T-cell (primary cell): Measurements from ENCODE around the gene OR10A7. TPM values are rescaled to one million over a fixed set of nuclear protein-coding genes. Genes with fewer than 3 reads are reported as not detected.

Experiments
- ATAC-seq, 4 experiments: fragments of 200-7000 bp in 3 of 4; fragments of 150-1000 bp in 1 of 4; cut with Tn5 transposase; replicated peaks in 1 of 4; 1 replicate in 3 of 4; 2 replicates in 1 of 4; pipeline ENCODE4 v1.10.0; 2021; ENCODE audit warnings: moderate library complexity in 3 of 4, mild to moderate bottlenecking in 2 of 4, moderate number of reproducible peaks in 1 of 4
- CTCF ChIA-PET, 2 donors: fragments of 300-600 bp; sonication (Branson Sonifier 250); formaldehyde crosslinking; loops; one replicate each; lab custom pipeline; 2022; ENCODE audit warnings: antibody characterized with exemption in 2 of 2; lab: Charles Lee
- POLR2A ChIA-PET, 2 donors: fragments of 300-600 bp; sonication (Branson Sonifier 250); formaldehyde crosslinking; loops; one replicate each; lab custom pipeline; 2022; ENCODE audit warnings: antibody characterized with exemption in 2 of 2; lab: Charles Lee
- DNase-seq, 35 experiments: peaks; one replicate each; pipeline versions ENCODE4 v3.0.0 to v3.0.0-alpha.2; 2013 to 2023
- H3K27ac ChIP-seq: one replicate; pipeline ENCODE4 v1.5.1; 2013; ENCODE audit warnings: low read length
- H3K27me3 ChIP-seq, 2 experiments: replicated peaks in 1 of 2; 1 replicate in 1 of 2; 2 replicates in 1 of 2; pipeline versions ENCODE4 v1.6.1 to v1.7.0; 2013; ENCODE audit warnings: low read length in 1 of 2, mixed read lengths in 1 of 2; ENCODE audit not compliant: control insufficient read depth in 2 of 2, insufficient read depth in 2 of 2; ENCODE audit errors: extremely low read depth in 1 of 2
- H3K36me3 ChIP-seq, 2 donors: 1 replicate in 1 of 2; 2 replicates in 1 of 2; pipeline versions ENCODE4 v1.6.1 to v1.7.0; 2013; ENCODE audit warnings: low read length in 1 of 2; ENCODE audit not compliant: control insufficient read depth in 2 of 2, insufficient read depth in 1 of 2; ENCODE audit errors: extremely low read depth in 1 of 2
- H3K4me1 ChIP-seq, 2 experiments: 1 replicate in 1 of 2; 2 replicates in 1 of 2; pipeline versions ENCODE4 v1.6.1 to v1.7.0; 2013; ENCODE audit warnings: low read length in 2 of 2, mixed read lengths in 1 of 2; ENCODE audit not compliant: insufficient read depth in 2 of 2, control insufficient read depth in 1 of 2; ENCODE audit errors: extremely low read depth in 1 of 2
- H3K4me3 ChIP-seq, 2 donors: 1 replicate in 1 of 2; 2 replicates in 1 of 2; pipeline versions ENCODE4 v1.5.1 to v1.7.0; 2013; ENCODE audit warnings: mild to moderate bottlenecking in 2 of 2, low read length in 1 of 2, moderate library complexity in 1 of 2; ENCODE audit not compliant: control insufficient read depth in 1 of 2; ENCODE audit errors: extremely low read depth in 1 of 2
- H3K9me3 ChIP-seq: 2 replicates; pipeline ENCODE4 v1.7.0; 2013
- H3K27ac Mint-ChIP-seq, 2 donors: one replicate each; pipeline ENCODE4 v1.8.0; 2020 to 2021; ENCODE audit warnings: mild to moderate bottlenecking in 2 of 2, mixed read lengths in 2 of 2
- H3K27me3 Mint-ChIP-seq, 2 donors: one replicate each; pipeline ENCODE4 v1.8.0; 2021 to 2022; ENCODE audit warnings: mixed read lengths in 2 of 2
- H3K36me3 Mint-ChIP-seq: one replicate; pipeline ENCODE4 v1.8.0; 2021; ENCODE audit warnings: mixed read lengths
- H3K4me1 Mint-ChIP-seq, 3 donors: one replicate each; pipeline ENCODE4 v1.8.0; 2020 to 2022; ENCODE audit warnings: mixed read lengths in 3 of 3, mild to moderate bottlenecking in 1 of 3
- H3K4me3 Mint-ChIP-seq, 3 donors: one replicate each; pipeline ENCODE4 v1.8.0; 2020 to 2022; ENCODE audit warnings: mild to moderate bottlenecking in 3 of 3, mixed read lengths in 3 of 3, moderate library complexity in 3 of 3
- H3K9me3 Mint-ChIP-seq, 3 donors: one replicate each; pipeline ENCODE4 v1.8.0; 2020 to 2022; ENCODE audit warnings: mixed read lengths in 3 of 3
- WGBS: methylation state at CpG from one replicate; pipeline ENCODE4 v1.1.5; 2013; ENCODE audit warnings: missing lambda C conversion rate; ENCODE audit not compliant: insufficient coverage; 5-methylcytosine and 5-hydroxymethylcytosine counted together
- total RNA-seq, 35 experiments: library from RNA in 6 of 35; stranded (reverse) in 6 of 35; fragments of 120-200 nt in 1 of 35; gene quantifications; one replicate each; pipeline versions ENCODE4 v1.2.1 to v1.2.4 and lab custom pipeline; 2013 to 2026

OR10A7 gene
- total RNA-seq, 5 donors from 2014 or later (not counting 1 experiment from before 2014, with no cell fraction given), result not detected

DNA sequence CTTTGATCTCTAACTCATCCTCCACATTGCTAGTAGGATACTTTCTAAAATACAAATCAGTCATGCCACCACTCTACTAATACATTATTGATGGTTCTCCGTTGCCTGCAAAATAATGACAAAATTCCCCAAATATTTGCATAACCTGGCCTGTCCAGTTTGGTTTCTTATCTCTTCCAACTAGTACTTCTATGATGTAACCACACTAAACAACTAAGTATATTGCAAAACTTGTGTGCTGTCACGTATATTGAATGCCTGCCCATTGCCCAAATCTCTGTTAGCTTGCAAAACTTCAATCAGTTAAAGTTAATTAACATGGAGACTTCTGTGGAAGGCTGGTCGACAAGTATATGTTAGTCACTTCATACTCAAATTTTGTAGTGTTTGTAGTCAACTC lies 30.1 kb downstream of the OR10A7 start:
- no peaks in the 10 kb centered on the region for H3K36me3 ChIP-seq

DNA sequence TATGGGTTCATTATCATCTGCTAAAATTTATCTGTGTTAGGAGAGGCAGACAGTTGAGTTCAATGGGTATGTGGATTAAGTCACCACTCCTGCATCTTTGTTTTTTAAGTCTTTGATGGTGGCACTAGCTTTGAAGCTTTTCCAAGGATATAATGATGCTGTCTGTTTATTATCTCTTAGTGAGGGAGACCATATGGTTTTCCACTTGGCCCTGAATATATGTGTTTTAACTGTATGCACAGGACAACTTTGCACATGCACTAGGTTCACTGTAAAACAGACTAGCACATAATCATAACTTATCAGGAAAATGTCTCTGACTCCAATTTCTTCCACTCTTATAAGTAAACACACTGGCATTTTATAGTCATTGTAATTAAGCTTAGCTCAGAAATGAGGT lies 32.5 kb downstream of the OR10A7 start:
- no peaks in the 10 kb centered on the region for H3K4me1 ChIP-seq
- no peaks in the 10 kb centered on the region for H3K4me1 Mint-ChIP-seq
- no peaks in the 10 kb centered on the region for H3K9me3 Mint-ChIP-seq

More for the DNA sequence above, 30.1 kb downstream of the OR10A7 start:
- whole genome bisulfite sequencing, result 60% methylated on average over 1 of the region's 3 CpGs
- Histone ChIP-seq H3K4me3 (no peak overlapping the region), H3K9me3 (no peaks in the 10 kb centered on the region), H3K4me1 (no peaks in the 10 kb centered on the region), H3K27me3 (peaks cover 0 to 3% of the 10 kb centered on the region in 2 experiments), H3K27ac (no peak overlapping the region)
- CTCF ChIA-PET, result no interaction called here
- POLR2A ChIA-PET, result no interaction called here
- no peaks in the 10 kb centered on the region for H3K9me3 Mint-ChIP-seq
- ATAC-seq (no peak), DNase-seq (no peak)
- H3K36me3 Mint-ChIP-seq, result no peaks in the 10 kb centered on the region
- H3K4me3 Mint-ChIP-seq, result no peak overlapping the region
- peaks cover 20 to 37% of the 10 kb centered on the region in 2 donors for H3K27me3 Mint-ChIP-seq
- no peak overlapping the region for H3K27ac Mint-ChIP-seq
- H3K4me1 Mint-ChIP-seq, result no peaks in the 10 kb centered on the region

GRCh38 chr12:55256831-55257230 lies 36.0 kb downstream of the OR10A7 start:
- Mint-ChIP-seq H3K4me3 (no peak overlapping the region), H3K36me3 (no peaks in the 10 kb centered on the region), H3K27ac (no peak overlapping the region), H3K9me3 (no peaks in the 10 kb centered on the region), H3K27me3 (peaks cover 5 to 20% of the 10 kb centered on the region in 2 donors), H3K4me1 (no peaks in the 10 kb centered on the region)
- H3K4me1 ChIP-seq, result no peaks in the 10 kb centered on the region
- no CpG with 5 or more reads among the region's 4 CpGs for WGBS
- POLR2A ChIA-PET, result no interaction called here
- H3K9me3 ChIP-seq, result no peaks in the 10 kb centered on the region
- no peaks in the 10 kb centered on the region for H3K36me3 ChIP-seq
- no peaks in the 10 kb centered on the region for H3K27me3 ChIP-seq
- CTCF ChIA-PET, result no interaction called here
- no peak overlapping the region for H3K27ac ChIP-seq
- DNase-seq (no peak), ATAC-seq (no peak)
- no peak overlapping the region for H3K4me3 ChIP-seq

More for the DNA sequence above, 32.5 kb downstream of the OR10A7 start:
- no peak overlapping the region for H3K4me3 Mint-ChIP-seq
- Histone ChIP-seq H3K9me3 (no peaks in the 10 kb centered on the region), H3K27ac (no peak overlapping the region), H3K36me3 (no peaks in the 10 kb centered on the region), H3K27me3 (no peaks in the 10 kb centered on the region), H3K4me3 (no peak overlapping the region)
- H3K27me3 Mint-ChIP-seq, result peaks cover 15 to 27% of the 10 kb centered on the region in 2 donors
- ChIA-PET POLR2A (no interaction called here), CTCF (no interaction called here)
- ATAC-seq (no peak), DNase-seq (no peak)
- H3K27ac Mint-ChIP-seq, result no peak overlapping the region
- H3K36me3 Mint-ChIP-seq, result no peaks in the 10 kb centered on the region

- Mint-ChIP-seq H3K36me3 (no peaks in the 10 kb centered on the region), H3K4me3 (no peak overlapping the region), H3K27ac (no peak overlapping the region), H3K4me1 (no peaks in the 10 kb centered on the region), H3K9me3 (no peaks in the 10 kb centered on the region), H3K27me3 (peaks cover 5 to 20% of the 10 kb centered on the region in 2 donors)
- ATAC-seq (no peak), DNase-seq (no peak)
- peaks cover 0 to 2% of the 10 kb centered on the region in 2 experiments for H3K27me3 ChIP-seq
- CTCF ChIA-PET, result no interaction called here
- H3K36me3 ChIP-seq, result no peaks in the 10 kb centered on the region
- POLR2A ChIA-PET, result no interaction called here
- no peaks in the 10 kb centered on the region for H3K4me1 ChIP-seq
- no peak overlapping the region for H3K27ac ChIP-seq
- no peak overlapping the region for H3K4me3 ChIP-seq
- H3K9me3 ChIP-seq, result no peaks in the 10 kb centered on the region
- 40% methylated on average over 1 of the region's 2 CpGs for WGBS
Measured at GRCh38 chr12:55258303-55258702, 37.5 kb downstream of the OR10A7 start.

Other genes with a start within 250 kb of the OR10A7 start
- 100 to 1,000 TPM; 141 to 215 (median 170) TPM for gene TESPA1, start 236.3 kb upstream of the OR10A7 start, total RNA-seq
- gene NEUROD4, start 201.1 kb upstream of the OR10A7 start, total RNA-seq, result under 1 TPM in 1 of 5 donors, not detected in 4; 0.06 TPM
- gene OR9K2, start 94.6 kb upstream of the OR10A7 start, total RNA-seq, result not detected
- gene OR6C74, start 23.6 kb downstream of the OR10A7 start, total RNA-seq, result not detected
- gene OR6C6, start 75.5 kb downstream of the OR10A7 start, total RNA-seq, result not detected
- gene OR6C1, start 93.3 kb downstream of the OR10A7 start, total RNA-seq, result not detected
- gene OR6C3, start 109.7 kb downstream of the OR10A7 start, total RNA-seq, result not detected
- not detected for gene OR6C75, start 141.9 kb downstream of the OR10A7 start, total RNA-seq
- gene OR6C65, start 179.5 kb downstream of the OR10A7 start, total RNA-seq, result not detected
- gene OR6C76, start 205.2 kb downstream of the OR10A7 start, total RNA-seq, result not detected
- gene OR6C2, start 223.1 kb downstream of the OR10A7 start, total RNA-seq, result not detected
- gene OR6C70, start 249.1 kb downstream of the OR10A7 start, total RNA-seq, result not detected